SW480 (cell line): ENCODE measurements around the gene TUFM.
"Not testable (repeated sequence)": the region's sequence is repeated elsewhere in the genome, so short reads cannot be mapped to it uniquely, and the experiment has no call there.

ENCODE experiments used
- DNase-seq: peaks from one replicate; pipeline ENCODE4 v3.0.0-alpha.2; 2016; ENCODE audit warnings: low spot score

Gene TUFM

DNA sequence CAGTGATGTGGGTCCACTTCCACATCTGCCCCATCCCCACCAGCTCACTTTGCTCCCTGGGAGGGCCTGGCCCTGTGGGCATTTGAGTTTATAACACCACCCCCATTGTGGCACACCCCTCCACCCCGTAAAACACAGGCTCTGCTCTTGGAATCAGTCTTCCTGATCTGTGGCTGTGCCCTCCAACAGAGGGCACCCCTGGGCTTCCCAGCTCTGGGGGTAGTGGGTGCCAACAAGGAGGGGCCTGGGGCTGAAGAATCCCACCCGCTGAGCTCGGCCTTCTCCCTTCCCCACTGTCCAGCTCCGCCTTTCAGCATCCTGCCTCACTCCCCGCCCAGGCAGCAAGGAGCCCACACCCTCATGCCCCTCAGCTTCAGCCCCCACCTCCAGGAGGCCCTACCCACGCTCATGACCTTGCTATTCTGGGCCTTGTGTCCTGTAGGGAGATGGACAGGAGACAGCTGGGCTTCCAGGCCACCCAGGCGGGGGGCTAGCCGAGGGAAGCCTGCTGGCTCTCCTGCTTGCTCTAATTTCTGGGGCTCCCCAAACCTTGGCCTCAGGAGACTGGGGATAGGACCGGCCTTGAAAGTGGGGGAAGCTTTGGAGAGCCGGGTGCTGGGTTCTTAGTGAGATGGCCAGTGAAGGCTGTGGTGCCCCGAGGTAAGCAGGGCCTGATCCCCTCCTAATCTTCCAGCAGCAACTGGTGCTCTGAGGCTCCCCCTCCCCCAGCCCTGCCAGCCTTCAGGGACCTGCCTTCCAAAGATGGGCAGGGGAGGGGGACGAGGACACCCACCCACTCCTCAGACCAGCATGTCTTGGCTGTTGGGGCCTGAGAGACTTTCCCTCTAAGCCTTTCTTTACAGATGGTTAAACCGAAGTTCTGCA lies 29.2 kb upstream of the TUFM start:
- DNase-seq, result no peak

DNA sequence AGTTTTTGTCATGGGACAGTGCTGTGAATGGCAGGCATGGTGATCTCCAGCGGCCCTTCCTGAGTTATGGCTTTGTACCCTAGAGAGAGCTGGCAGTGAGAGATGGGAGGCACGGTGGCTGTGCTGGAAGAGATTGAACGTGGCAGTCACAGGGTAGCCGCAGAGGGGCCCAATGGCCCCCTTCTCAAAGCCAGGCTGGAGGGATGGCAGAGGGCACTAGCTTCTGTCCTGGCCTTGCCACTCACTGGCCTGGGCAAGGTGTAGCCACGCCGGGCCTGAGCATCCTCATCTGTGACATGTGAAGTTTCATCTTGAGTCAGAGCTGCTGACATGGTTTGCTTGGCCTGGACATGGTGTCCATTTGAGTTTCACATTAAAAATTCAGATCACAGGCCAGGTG lies 28.3 kb upstream of the TUFM start:
- DNase-seq, result no peak

DNA sequence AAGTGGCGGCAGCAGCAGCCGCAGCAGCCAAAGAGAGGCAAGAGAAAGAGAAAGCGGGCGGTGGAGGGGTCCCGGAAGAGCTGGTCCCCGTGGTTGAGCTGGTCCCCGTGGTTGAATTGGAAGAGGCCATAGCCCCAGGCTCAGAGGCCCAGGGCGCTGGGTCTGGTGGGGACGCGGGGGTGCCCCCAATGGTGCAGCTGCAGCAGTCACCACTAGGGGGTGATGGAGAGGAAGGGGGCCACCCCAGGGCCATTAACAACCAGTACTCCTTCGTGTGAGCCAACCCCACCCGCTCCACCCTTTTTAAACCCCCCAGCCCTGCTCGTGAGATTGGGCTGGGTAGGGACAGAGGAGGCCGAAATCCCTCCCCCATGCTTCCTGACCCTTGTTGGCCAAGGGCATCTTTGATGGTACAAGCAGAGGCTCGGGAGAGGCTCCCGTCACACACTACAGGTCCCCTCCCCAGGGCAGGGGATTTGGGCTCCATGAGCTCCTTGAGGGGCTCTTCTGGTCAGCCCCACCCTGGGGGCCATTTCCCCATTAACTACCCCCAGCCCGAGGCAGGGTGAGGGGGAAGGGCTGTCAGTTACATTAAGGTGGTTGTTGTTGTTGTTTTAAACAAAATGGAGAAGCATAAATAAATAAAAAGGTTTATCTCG lies 27.5 kb upstream of the TUFM start:
- no peak for DNase-seq

DNA sequence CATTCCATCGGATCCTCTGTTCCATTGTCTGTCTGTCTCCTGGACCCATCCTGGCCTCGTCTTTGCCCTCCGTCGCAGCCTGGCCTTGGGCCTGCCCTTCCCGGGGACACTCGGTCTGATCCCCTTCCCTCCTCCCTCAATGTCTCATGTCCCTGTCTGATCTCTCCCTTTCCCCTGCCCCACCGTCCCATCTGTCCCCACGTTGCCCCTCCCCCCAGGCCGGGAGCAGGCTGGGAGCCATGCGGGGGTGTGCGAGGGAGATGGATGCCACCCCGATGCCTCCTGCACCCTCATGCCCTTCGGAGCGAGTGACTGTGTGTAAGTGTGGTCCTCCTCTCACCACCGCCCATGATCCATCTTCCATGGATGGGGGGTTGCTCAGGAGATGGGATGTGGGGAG lies 26.8 kb upstream of the TUFM start:
- DNase-seq, result no peak

DNA sequence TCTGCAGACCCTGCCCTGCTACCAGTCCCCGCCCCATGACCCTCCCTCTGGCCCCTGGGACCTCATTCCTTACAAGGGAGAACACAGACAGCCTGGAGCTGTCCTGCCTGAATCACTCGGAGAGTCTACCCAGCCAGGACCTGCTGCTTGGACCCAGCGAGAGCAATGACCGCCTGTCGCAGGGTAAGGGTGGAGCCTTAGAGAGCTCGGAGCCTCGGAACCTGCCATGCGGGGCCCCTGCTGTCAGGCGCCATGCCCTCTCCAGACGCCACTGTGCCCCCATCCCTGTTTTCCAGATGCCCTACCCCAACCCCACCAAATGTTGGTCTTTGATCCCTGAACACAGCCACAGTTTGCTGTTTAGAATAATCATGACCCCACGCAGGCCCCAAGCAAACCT lies 23.1 kb upstream of the TUFM start:
- no peak for DNase-seq

DNA sequence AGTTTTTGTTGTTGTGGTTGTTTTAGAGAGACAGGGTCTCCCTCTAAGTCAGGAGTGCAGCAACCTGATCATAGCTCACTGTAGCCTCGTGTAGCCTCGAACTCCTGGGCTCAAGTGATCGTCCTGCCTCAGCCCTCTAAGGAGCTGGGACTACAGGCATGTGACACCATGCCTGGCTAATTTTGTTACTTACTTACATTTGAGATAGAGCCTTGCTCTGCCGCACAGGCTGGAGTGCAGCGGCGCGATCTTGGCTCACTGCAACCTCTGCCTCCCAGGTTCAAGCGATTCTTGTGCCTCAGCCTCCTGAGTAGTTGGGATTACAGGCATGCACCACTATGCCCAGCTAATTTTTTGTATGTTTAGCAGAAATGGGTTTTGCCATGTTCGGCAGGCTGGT lies 21.5 kb upstream of the TUFM start:
- DNase-seq, result not testable (repeated sequence)

DNA sequence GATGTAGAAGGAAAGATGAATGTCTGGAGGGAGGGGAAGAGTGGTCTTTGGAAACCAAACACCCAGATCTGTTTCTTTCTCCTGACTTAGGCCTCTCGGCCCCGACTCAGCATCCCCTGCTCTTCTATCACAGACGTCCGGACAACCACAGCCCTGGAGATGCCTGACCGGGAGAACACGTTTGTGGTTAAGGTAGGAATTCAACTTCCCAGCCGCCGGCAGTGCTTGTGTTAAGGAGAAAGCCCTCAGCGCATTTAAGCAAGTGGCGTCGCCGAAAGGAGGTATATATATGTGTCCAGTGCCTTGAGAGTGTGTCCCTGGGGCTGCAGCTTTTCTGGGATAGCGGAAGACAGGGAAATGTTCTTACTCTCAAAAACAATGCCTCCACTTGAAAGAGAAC lies 21.1 kb upstream of the TUFM start:
- DNase-seq, result no peak

DNA sequence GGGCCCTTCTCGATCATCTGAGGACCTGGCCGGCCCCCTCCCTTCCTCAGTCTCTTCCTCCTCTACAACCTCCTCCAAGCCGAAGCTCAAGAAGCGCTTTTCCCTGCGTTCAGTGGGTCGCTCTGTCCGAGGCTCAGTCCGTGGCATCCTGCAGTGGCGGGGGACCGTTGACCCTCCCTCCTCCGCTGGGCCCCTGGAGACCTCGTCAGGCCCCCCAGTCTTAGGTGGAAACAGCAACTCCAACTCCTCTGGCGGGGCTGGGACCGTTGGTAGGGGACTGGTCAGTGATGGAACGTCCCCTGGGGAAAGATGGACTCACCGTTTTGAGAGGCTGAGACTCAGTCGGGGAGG lies 20.3 kb upstream of the TUFM start:
- no peak for DNase-seq

DNA sequence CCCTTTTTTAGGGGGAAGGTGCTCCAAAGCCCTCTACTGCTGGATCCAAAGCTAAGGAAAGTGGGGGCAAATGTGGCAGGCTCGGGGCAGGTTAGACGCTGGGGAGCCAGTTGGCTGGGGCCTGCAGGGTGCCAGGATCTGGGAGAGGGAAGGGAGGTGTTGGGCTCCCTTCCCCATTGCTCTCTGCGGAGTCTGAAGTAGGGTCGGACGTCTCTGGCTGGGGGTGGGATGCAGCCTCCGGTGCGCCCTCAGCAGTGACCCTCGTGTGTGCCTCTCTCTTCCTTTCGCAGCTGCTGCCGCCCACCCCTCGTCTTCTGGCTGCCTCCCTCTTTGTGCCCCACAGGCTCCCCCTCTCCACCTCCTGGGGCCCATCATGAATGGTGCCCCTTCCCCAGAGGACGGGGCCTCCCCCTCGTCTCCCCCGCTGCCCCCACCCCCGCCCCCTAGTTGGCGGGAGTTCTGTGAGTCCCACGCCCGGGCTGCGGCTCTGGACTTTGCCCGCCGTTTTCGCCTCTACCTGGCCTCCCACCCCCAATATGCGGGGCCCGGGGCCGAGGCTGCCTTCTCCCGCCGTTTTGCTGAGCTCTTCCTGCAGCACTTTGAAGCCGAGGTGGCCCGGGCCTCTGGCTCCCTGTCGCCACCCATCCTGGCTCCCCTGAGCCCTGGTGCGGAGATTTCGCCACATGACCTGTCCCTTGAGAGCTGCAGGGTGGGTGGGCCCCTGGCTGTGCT lies 19.7 kb upstream of the TUFM start:
- no peak for DNase-seq

DNA sequence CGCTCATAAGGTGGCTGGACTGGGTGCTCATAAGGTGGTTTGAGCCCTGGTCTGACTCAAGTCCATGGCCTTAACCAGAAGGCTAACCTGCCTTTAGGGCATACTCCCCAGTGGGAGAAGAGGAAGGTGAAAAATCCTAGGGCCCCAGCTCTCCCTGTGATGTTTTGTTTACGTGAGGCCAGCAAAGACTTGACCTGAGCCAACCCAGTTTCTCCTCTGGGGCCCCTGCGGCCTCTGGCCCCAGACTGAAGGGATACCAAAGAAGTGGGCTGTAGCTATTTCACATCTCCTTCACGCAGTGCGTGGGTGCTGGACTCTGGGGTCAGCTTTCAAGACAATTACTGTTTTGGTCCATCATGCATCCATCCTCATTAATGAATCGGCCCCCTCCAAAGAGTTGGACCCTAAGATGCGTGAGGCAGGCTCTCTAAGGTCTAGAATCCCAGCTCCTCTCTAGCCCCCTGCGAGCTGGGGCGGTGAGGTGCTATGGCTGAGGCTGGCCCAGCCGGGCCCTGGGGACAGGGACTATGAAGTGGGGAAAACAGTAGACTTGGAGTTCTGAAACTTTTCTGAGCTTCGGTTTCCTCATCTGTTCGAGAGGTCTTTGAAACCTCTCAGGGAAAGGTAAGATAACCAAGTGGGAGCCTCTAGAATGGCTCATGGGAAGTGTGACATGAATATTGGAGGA lies 19.0 kb upstream of the TUFM start:
- no peak for DNase-seq

DNA sequence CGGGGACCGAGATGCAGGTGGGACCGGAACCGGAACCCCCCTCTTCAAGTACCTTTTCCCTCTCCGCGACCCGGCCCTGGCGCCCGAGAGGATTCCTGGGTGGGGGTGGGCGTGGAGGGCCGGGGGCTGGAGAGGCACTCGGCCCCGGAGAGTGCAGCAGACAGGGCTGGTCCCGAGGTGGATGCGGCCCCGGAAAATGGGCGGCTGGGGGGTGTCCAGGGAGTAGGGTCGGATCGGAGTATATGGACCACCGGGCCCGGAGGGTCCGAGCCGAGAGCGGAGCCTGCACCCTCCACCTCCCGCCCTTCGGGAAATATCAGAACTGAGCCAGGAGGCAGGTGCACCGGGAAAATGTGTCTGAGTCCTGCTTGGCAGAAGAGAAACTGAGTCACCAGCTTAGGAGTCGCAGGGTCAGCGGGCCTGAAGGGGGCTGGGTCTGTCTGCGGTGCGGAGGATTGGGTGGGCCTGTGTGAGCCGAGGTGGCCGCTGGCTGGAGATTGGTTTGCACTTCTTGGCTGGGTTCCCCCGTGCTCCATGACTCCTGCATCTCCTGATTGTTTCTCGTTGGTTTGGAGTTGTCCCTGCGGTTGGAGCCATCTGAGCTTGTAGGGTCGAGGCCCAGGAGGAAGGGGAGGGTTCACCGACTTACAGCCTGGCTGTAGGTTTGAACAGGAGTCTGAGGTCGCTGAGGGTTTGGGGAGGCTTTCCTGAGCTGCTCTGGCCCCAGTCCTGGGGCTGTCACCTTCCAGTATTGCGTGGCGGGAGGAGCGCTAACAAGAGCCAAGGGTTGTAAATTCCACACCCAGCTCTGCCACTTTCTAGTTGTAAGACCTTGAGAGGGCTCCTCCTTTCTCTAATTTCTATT lies 18.0 kb upstream of the TUFM start:
- DNase-seq, result no peak

DNA sequence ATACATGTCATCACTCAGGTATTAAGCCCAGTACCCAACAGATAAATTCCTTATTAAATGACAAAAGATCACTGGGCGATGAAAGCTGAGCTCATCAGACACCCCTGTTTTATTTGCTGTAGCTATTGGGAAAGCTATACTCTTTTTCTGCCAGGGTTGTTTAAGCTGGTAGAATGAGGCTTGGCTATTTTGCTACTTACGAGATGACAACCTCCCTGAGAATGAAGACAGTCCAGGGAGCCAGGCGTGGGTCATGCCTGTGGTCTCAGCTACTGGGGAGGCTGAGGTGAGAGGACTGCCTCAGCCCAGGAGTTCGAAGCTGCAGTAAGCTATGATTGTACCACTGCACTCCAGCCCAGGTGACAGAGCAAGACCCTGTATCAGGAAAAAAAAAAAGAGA lies 13.2 kb upstream of the TUFM start:
- no peak for DNase-seq

DNA sequence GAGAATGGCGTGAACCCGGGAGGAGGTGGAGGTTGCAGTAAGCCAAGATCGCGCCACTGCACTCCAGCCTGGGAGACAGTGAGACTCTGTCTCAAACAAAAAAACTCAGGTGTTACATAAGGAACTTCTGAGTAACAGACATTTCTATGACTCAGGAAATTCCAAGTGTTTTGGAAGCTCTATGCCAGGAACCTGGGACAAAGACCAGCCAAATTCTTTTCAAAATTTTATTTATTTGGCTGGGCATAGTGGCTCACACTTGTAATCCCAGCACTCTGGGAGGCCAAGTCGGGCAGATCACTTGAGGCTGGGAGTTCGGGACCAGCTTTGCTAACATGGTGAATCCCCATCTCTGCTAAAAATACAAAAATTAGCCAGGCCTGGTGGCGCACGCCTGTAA lies 12.3 kb upstream of the TUFM start:
- DNase-seq, result no peak

DNA sequence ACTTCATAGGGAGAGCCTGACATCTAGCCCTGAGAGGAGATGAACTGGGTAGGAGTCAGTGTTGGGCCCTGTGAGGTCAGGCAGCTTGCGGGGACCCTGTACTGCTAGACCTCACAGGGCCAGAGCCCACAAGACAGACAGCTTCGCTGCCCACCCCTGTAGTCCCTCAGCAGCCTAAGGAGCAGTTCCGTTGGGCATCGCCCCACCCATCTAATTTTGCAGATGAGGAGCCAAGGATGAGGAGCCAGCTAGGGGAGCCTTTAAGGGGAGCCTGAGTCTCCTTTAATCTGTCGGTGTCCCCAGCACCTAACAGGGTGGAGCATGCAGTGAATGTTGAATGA lies 755 bp upstream of the TUFM start:
- no peak for DNase-seq

DNA sequence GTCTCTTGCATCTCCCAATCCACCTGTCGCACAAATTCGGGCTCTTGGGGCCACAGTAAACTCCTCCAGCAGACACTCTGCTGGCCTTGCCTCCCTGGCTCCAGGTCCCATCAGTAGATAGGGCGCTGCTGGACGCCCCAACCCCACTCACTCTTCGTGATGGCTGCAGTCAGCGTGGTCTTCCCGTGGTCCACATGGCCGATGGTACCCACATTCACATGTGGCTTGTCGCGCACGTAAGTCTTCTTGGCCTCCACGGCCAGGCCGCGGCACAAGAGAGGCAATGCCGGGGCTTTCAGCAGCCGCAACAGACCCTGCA lies 428 bp downstream of the TUFM start:
- no peak for DNase-seq

DNA sequence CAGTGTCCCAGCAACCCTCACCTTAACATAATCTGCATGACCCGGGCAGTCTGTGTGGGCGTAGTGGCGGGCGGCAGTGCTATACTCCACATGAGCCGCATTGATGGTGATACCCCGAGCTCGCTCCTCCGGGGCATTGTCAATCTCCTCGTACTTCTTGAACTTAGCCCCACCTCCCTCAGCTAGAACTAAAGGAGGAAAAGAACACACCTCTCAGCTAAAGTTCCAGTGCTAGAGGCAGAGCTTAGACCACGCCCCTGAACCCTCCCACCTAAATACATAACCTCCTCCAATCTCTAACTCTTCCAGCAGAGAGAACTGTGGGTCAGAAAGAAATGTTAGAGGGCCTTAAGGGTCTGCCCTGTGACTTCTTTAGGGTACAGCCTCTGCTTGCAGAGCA lies 855 bp downstream of the TUFM start:
- DNase-seq, result peak; percentile 40

DNA sequence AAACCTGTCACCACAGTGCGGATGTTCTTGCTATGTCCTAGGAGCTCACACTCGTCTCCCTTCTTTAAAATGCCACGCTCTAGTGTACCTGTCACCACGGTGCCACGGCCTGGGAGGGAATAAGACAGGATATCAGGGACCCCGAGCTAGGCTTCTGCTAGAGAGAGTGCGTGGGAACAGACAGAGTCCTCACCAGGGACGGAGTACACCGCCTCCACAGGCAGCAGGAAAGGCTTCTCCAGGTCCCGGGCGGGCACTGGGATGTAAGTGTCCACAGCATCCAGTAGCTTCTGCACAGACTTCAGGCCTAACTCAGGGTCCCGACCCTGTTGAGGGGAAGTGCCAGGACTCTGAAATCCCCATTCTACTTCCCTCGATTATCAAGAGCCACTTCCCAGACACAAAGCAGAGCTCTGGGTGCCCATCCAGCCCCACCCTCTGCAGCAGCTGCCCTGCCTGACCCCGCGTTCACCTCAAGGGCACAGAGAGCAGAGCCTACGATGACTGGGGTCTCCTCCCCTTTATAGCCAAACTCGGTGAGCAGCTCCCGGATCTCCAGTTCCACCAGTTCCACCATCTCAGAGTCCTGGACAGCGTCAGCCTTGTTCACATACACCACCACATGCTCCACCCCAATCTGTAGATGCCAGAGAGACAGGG lies 1.8 kb downstream of the TUFM start:
- DNase-seq, result no peak

DNA sequence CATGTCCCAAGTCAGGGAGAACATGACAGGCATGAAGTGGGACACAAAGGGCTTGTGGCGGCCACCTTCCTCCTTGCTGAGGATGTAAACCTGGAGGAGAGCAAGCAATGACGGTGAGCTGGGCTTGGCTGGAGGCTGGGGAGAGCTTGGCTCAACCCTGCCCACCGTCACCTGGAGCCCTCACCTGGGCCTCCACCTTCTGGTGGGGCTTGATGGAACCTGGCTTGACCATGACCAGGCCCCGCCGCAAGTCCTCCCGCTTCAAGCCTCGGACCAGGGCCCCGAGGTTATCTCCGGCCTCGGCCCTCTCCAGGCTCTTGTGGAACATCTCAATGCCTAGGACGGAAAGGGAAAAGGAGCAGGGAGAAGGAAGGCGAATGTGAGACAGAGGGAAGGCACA lies 2.4 kb downstream of the TUFM start:
- DNase-seq, result no peak

DNA sequence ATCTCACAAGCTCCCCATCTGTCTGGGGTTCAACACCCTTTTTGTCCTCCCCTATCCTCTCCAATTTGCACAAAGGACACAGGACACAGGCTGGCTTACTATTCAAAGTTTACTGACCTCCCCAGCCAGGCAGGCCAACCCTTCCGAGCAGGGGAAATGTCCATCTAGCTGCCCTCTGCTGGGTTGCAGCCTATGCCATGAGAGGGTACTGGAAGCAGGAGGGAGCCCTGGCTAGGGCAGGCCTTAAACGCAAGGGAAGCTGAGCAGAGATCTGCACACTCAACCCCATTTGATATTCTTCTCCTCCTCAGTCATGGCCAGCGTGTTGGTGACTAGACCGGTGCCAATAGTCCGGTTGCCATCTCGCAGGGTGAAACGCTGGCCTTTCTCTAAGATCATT lies 3.5 kb downstream of the TUFM start:
- no peak for DNase-seq

DNA sequence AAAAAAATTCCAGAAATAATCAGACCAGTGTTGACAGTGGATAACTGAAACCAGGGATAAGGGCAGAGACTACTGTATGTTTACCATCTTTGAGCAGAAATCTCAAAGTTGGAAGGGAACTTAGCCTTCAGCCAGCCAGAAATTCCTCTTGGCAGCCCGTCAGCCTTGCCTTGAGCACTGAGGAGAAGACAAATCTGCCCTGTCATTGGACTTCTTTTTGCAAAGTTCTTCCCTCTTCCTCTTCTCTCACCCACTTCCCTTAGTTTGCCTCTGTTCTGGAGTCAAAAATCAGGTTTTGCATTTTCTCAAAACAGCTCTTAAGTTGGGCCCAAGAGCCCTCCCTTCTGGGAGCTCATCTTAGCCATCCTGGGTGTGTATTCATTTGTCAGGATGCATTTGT lies 6.2 kb downstream of the TUFM start:
- DNase-seq, result no peak

DNA sequence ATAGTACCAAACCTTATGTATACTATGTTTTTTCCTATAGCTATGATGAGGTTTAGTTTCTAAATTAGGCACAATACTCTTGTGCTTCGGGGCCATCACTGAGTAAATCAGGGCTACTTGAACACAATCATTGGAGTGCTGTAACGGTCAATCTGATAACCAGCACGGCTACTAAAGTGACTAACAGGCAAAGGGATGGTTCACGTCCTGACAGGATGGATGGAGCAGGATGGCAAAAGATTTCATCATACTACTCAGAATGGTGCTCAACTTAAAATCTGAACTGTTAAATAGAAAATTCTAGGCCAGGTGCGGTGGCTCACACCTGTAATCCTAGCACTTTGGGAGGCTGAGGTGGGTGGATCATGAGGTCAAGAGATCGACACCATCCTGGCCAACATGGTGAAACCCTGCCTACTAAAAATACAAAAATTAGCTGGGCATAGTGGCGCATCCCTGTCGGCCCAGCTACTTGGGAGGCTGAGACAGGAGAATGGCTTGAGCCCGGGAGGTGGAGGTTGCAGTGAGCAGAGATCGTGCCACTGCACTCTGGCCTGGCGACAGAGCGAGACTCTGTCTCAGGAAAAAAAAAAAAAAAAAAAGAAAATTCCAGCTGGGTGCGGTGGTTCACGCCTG lies 7.0 kb downstream of the TUFM start:
- no peak for DNase-seq
